Upper lobe of left lung (tissue), 6 donors: Measurements from ENCODE around the gene RALA. TPM values are rescaled to one million over a fixed set of nuclear protein-coding genes. Genes with fewer than 3 reads are reported as not detected.

Experiments used
- ATAC-seq, 2 donors: fragments of 200-7000 bp; cut with Tn5 transposase; one replicate each; pipeline ENCODE4 v1.9.1; 2022; ENCODE audit warnings: mild to moderate bottlenecking in 2 of 2, moderate library complexity in 2 of 2; ENCODE audit not compliant: low FRiP score in 2 of 2
- DNase-seq, 2 donors: peaks; one replicate each; pipeline ENCODE4 v3.0.0-alpha.2; 2019 to 2020
- H3K27ac ChIP-seq, 4 donors: fragments of 200-600 bp; sonication (generic); one replicate each; pipeline ENCODE4 v1.5.1; 2016 to 2019
- H3K27me3 ChIP-seq, 4 donors: fragments of 200-600 bp; sonication (generic); one replicate each; pipeline ENCODE4 v1.5.1; 2017 to 2019
- H3K36me3 ChIP-seq, 4 donors: fragments of 200-600 bp; sonication (generic); one replicate each; pipeline ENCODE4 v1.5.1; 2016 to 2019
- H3K4me1 ChIP-seq, 4 donors: fragments of 200-600 bp; sonication (generic); one replicate each; pipeline ENCODE4 v1.5.1; 2018 to 2019
- H3K4me3 ChIP-seq, 4 donors: fragments of 200-600 bp; sonication (generic); one replicate each; pipeline ENCODE4 v1.5.1; 2017 to 2019; ENCODE audit warnings: mild to moderate bottlenecking in 2 of 4, moderate library complexity in 1 of 4
- H3K9me3 ChIP-seq, 4 donors: fragments of 200-600 bp; sonication (generic); one replicate each; pipeline ENCODE4 v1.5.1; 2018 to 2019
- CTCF ChIP-seq, 6 experiments: fragments of 450-650 bp in 4 of 6; fragments of 200-600 bp in 2 of 6; sonication (generic) in 2 of 6; IDR thresholded peaks; one replicate each; pipeline ENCODE4 v1.5.1; 2016 to 2019; ENCODE audit warnings: antibody characterized with exemption in 6 of 6
- EP300 ChIP-seq, 4 donors: sonication (generic); formaldehyde crosslinking; IDR thresholded peaks; one replicate each; pipeline ENCODE4 v1.5.1; 2017; ENCODE audit warnings: antibody characterized with exemption in 4 of 4, control low read depth in 2 of 4
- POLR2A ChIP-seq, 4 donors: fragments of 450-650 bp; IDR thresholded peaks; one replicate each; pipeline ENCODE4 v1.5.1; 2016 to 2017; ENCODE audit warnings: antibody characterized with exemption in 4 of 4, mild to moderate bottlenecking in 2 of 4
- POLR2AphosphoS5 ChIP-seq, 2 donors: sonication (generic); formaldehyde crosslinking; IDR thresholded peaks; one replicate each; pipeline ENCODE4 v1.5.1; 2017; ENCODE audit warnings: antibody characterized with exemption in 2 of 2
- WGBS, 2 donors: methylation state at CpG; one replicate each; pipeline ENCODE4 v1.1.5; 2017 to 2018; 5-methylcytosine and 5-hydroxymethylcytosine counted together
- total RNA-seq, 6 donors: library from RNA; depleted of rRNA in 4 of 6; stranded (reverse); fragments of >200 nt in 4 of 6; gene quantifications; one replicate each; pipeline versions ENCODE4 v1.1.0 to v1.2.1, GENCODE V29; 2016 to 2021
- donor health status: DM: no; HTN: no; CAD: no; lungs with moderate emphysema.
- donor health status: DM: no; HTN: yes; CAD: no; lungs with severe emphysema.

Gene RALA
- total RNA-seq, 6 donors from 2014 or later: 7.3 to 45.1 (median 33.5) TPM

GRCh38 chr7:39592586-39592985 lies 30.8 kb upstream of the RALA start:
- Histone ChIP-seq H3K27ac (peak overlapping the region in 1 of 4 donors; percentile 30), H3K36me3 (no peaks in the 10 kb centered on the region), H3K4me3 (no peak overlapping the region), H3K27me3 (no peaks in the 10 kb centered on the region), H3K4me1 (peaks cover 5 to 20% (median 17%) of the 10 kb centered on the region in 4 donors), H3K9me3 (no peaks in the 10 kb centered on the region)
- DNase-seq: no peak
- 13 to 40% methylated on average over 2 of the region's 2 CpGs for WGBS, 2 donors
- TF ChIP-seq CTCF (IDR thresholded peaks at IDR 0.05) (no peak), EP300 (IDR thresholded peaks at IDR 0.05) (peak in 1 of 4 donors; percentile 6), POLR2A (IDR thresholded peaks at IDR 0.05) (peak in 1 of 4 donors; percentile 27), POLR2AphosphoS5 (IDR thresholded peaks at IDR 0.05) (no peak)
- ATAC-seq: no peak

GRCh38 chr7:39594988-39595620 lies 28.3 kb upstream of the RALA start:
- Histone ChIP-seq H3K9me3 (no peaks in the 10 kb centered on the region), H3K4me1 (peaks cover 0 to 4% (median 2%) of the 10 kb centered on the region in 4 donors), H3K36me3 (no peaks in the 10 kb centered on the region), H3K27ac (peak overlapping the region in 1 of 4 donors; percentile 0), H3K27me3 (no peaks in the 10 kb centered on the region), H3K4me3 (no peak overlapping the region)
- 47 to 57% methylated on average over 5 of the region's 5 CpGs for WGBS, 2 donors
- no peak for ATAC-seq
- DNase-seq: no peak
- no peak for TF ChIP-seq CTCF (IDR thresholded peaks at IDR 0.05)
- no peak for TF ChIP-seq POLR2AphosphoS5 (IDR thresholded peaks at IDR 0.05)
- no peak for TF ChIP-seq POLR2A (IDR thresholded peaks at IDR 0.05)
- no peak for TF ChIP-seq EP300 (IDR thresholded peaks at IDR 0.05)

- H3K4me3 ChIP-seq: no peak overlapping the region
- ATAC-seq (no peak), DNase-seq (no peak)
- H3K36me3 ChIP-seq: no peaks in the 10 kb centered on the region
- H3K4me1 ChIP-seq: peaks cover 0 to 11% (median 0%) of the 10 kb centered on the region in 4 donors
- H3K9me3 ChIP-seq: no peaks in the 10 kb centered on the region
- no peak overlapping the region for H3K27ac ChIP-seq
- TF ChIP-seq EP300 (IDR thresholded peaks at IDR 0.05) (no peak), POLR2AphosphoS5 (IDR thresholded peaks at IDR 0.05) (no peak), POLR2A (IDR thresholded peaks at IDR 0.05) (no peak), CTCF (IDR thresholded peaks at IDR 0.05) (no peak)
- H3K27me3 ChIP-seq: no peaks in the 10 kb centered on the region
- WGBS, 2 donors: 48 to 50% methylated on average over 2 of the region's 2 CpGs
Measured at GRCh38 chr7:39602351-39602750, 21.0 kb upstream of the RALA start.

- Histone ChIP-seq H3K36me3 (no peaks in the 10 kb centered on the region), H3K27ac (peak overlapping the region in 1 of 4 donors; percentile 91), H3K4me3 (no peak overlapping the region), H3K27me3 (no peaks in the 10 kb centered on the region), H3K9me3 (no peaks in the 10 kb centered on the region), H3K4me1 (peaks cover 0 to 11% (median 1%) of the 10 kb centered on the region in 4 donors)
- ATAC-seq (no peak), DNase-seq (no peak)
- TF ChIP-seq EP300 (IDR thresholded peaks at IDR 0.05): no peak
- TF ChIP-seq CTCF (IDR thresholded peaks at IDR 0.05): no peak
- TF ChIP-seq POLR2A (IDR thresholded peaks at IDR 0.05): no peak
- TF ChIP-seq POLR2AphosphoS5 (IDR thresholded peaks at IDR 0.05): peak in 1 of 2 donors; percentile 26
Measured at GRCh38 chr7:39603924-39604323, 19.4 kb upstream of the RALA start.

- H3K4me1 ChIP-seq: peaks cover 2 to 12% (median 10%) of the 10 kb centered on the region in 4 donors
- H3K36me3 ChIP-seq: no peaks in the 10 kb centered on the region
- 94 to 95% methylated on average over 1 of the region's 1 CpG for WGBS, 2 donors
- DNase-seq (no peak), ATAC-seq (no peak)
- H3K9me3 ChIP-seq: no peaks in the 10 kb centered on the region
- peak overlapping the region in 2 of 4 donors; percentile 53 to 91 for H3K27ac ChIP-seq
- no peak overlapping the region for H3K4me3 ChIP-seq
- no peaks in the 10 kb centered on the region for H3K27me3 ChIP-seq
- TF ChIP-seq POLR2AphosphoS5 (IDR thresholded peaks at IDR 0.05) (no peak), CTCF (IDR thresholded peaks at IDR 0.05) (no peak), EP300 (IDR thresholded peaks at IDR 0.05) (no peak), POLR2A (IDR thresholded peaks at IDR 0.05) (no peak)
Measured at GRCh38 chr7:39605087-39605486, 18.3 kb upstream of the RALA start.
